Liver (tissue), 9 donors: ENCODE data around the gene TCF21. TPM values are rescaled to one million over a fixed set of nuclear protein-coding genes. Genes with fewer than 3 reads are reported as not detected.

Experiments
- DNase-seq: peaks from one replicate; pipeline ENCODE4 v3.0.0-alpha.2; 2017; ENCODE audit warnings: low spot score
- H3K27ac ChIP-seq, 2 donors: one replicate each; pipeline ENCODE4 v1.7.0; 2013; ENCODE audit warnings: inconsistent platforms in 2 of 2, low read length in 2 of 2, control low read depth in 1 of 2, low read depth in 1 of 2, mild to moderate bottlenecking in 1 of 2
- H3K27me3 ChIP-seq, 4 donors: one replicate each; pipeline versions ENCODE4 v1.6.1 to v1.7.0; 2013; ENCODE audit warnings: low read length in 3 of 4, inconsistent platforms in 1 of 4, mild to moderate bottlenecking in 1 of 4, moderate library complexity in 1 of 4; ENCODE audit not compliant: control insufficient read depth in 4 of 4, insufficient read depth in 4 of 4
- H3K36me3 ChIP-seq, 4 donors: one replicate each; pipeline versions ENCODE4 v1.6.1 to v1.7.0; 2013; ENCODE audit warnings: low read length in 3 of 4, mild to moderate bottlenecking in 3 of 4, low read depth in 1 of 4, moderate library complexity in 1 of 4; ENCODE audit not compliant: control insufficient read depth in 4 of 4, insufficient read depth in 3 of 4
- H3K4me1 ChIP-seq, 4 donors: one replicate each; pipeline versions ENCODE4 v1.6.1 to v1.7.0; 2013; ENCODE audit warnings: low read length in 3 of 4, mild to moderate bottlenecking in 3 of 4, moderate library complexity in 1 of 4; ENCODE audit not compliant: control insufficient read depth in 4 of 4, insufficient read depth in 4 of 4
- H3K4me3 ChIP-seq, 3 donors: one replicate each; pipeline versions ENCODE4 v1.6.1 to v1.7.0; 2013; ENCODE audit warnings: low read length in 3 of 3, control low read depth in 1 of 3, low read depth in 1 of 3, mild to moderate bottlenecking in 1 of 3
- H3K9ac ChIP-seq, 2 donors: one replicate each; pipeline ENCODE4 v1.7.0; 2013; ENCODE audit warnings: low read length in 2 of 2, mild to moderate bottlenecking in 2 of 2, moderate library complexity in 2 of 2, control low read depth in 1 of 2, low read depth in 1 of 2
- H3K9me3 ChIP-seq, 4 donors: one replicate each; pipeline versions ENCODE4 v1.6.1 to v1.7.0; 2013; ENCODE audit warnings: low read length in 3 of 4; ENCODE audit not compliant: control insufficient read depth in 4 of 4
- CTCF ChIP-seq: fragments of 150-350 bp; IDR thresholded peaks from 2 replicates; pipeline ENCODE4 v1.5.1; 2017; ENCODE audit warnings: improper control_type of control experiment, low read depth, low read length; ENCODE audit not compliant: missing input control
- EGR1 ChIP-seq, 2 donors: IDR thresholded peaks; 2 replicates each; pipeline ENCODE4 v1.6.1; 2016 to 2018; ENCODE audit warnings: antibody characterized with exemption in 2 of 2, low read depth in 2 of 2
- FOXA1 ChIP-seq: IDR thresholded peaks from 2 replicates; pipeline ENCODE4 v1.6.1; 2016; ENCODE audit warnings: antibody characterized with exemption
- FOXA2 ChIP-seq: IDR thresholded peaks from 2 replicates; pipeline ENCODE4 v1.6.1; 2016; ENCODE audit warnings: antibody characterized with exemption
- GABPA ChIP-seq, 2 donors: IDR thresholded peaks in 1 of 2; conservative IDR thresholded peaks in 1 of 2; 2 replicates each; pipeline ENCODE4 v1.6.1; 2016; ENCODE audit warnings: antibody characterized with exemption in 2 of 2, mild to moderate bottlenecking in 1 of 2, moderate library complexity in 1 of 2
- HNF4A ChIP-seq, 2 donors: conservative IDR thresholded peaks; 2 replicates each; pipeline ENCODE4 v1.6.1; 2016; ENCODE audit warnings: antibody characterized with exemption in 2 of 2, mild to moderate bottlenecking in 2 of 2
- HNF4G ChIP-seq: IDR thresholded peaks from 2 replicates; pipeline ENCODE4 v1.6.1; 2016; ENCODE audit warnings: antibody characterized with exemption
- JUND ChIP-seq, 2 donors: IDR thresholded peaks; 2 replicates each; pipeline ENCODE4 v1.6.1; 2016; ENCODE audit warnings: antibody characterized with exemption in 2 of 2
- NR2F2 ChIP-seq: IDR thresholded peaks from 2 replicates; pipeline ENCODE4 v1.6.1; 2016; ENCODE audit warnings: antibody characterized with exemption
- RAD21 ChIP-seq, 2 donors: IDR thresholded peaks; 2 replicates each; pipeline ENCODE4 v1.6.1; 2016; ENCODE audit warnings: antibody characterized with exemption in 2 of 2, mild to moderate bottlenecking in 2 of 2
- REST ChIP-seq: IDR thresholded peaks from 2 replicates; pipeline ENCODE4 v1.6.1; 2016; ENCODE audit warnings: antibody characterized with exemption, mild to moderate bottlenecking
- RXRA ChIP-seq, 2 donors: IDR thresholded peaks; 2 replicates each; pipeline ENCODE4 v1.6.1; 2017 to 2018; ENCODE audit warnings: antibody characterized with exemption in 2 of 2, mild to moderate bottlenecking in 1 of 2
- SP1 ChIP-seq: IDR thresholded peaks from 2 replicates; pipeline ENCODE4 v1.6.1; 2018; ENCODE audit warnings: antibody characterized with exemption, mild to moderate bottlenecking
- TAF1 ChIP-seq: conservative IDR thresholded peaks from 2 replicates; pipeline ENCODE4 v1.6.1; 2016; ENCODE audit warnings: antibody characterized with exemption, mild to moderate bottlenecking
- YY1 ChIP-seq: IDR thresholded peaks from 2 replicates; pipeline ENCODE4 v1.6.1; 2016; ENCODE audit warnings: antibody characterized with exemption, mild to moderate bottlenecking
- WGBS: extraction: QIAGEN DNeasy Blood & Tissue Kit; methylation state at CpG from one replicate; pipeline ENCODE4 v1.1.7; 2013; 5-methylcytosine and 5-hydroxymethylcytosine counted together
- polyA plus RNA-seq, 2 donors: library from polyadenylated mRNA; stranded (reverse) in 1 of 2; unstranded in 1 of 2; fragments of 200-250 nt in 1 of 2; fragments of >200 nt in 1 of 2; fragmentation: Nextera tagmentation in 1 of 2; extraction: Ambion mirVana in 1 of 2; gene quantifications; one replicate each; pipeline versions ENCODE4 v1.2.1 to v1.2.3, GENCODE V29; 2013 to 2015
- total RNA-seq, 2 donors: library from RNA; depleted of rRNA; stranded (reverse); fragments of >200 nt; gene quantifications; one replicate each; pipeline ENCODE4 v1.2.3, GENCODE V29; 2014
- TF ChIP-seq, protein P1 (sequence below): IDR thresholded peaks from 2 replicates; pipeline ENCODE4 v1.6.1; 2016; ENCODE audit warnings: antibody characterized with exemption
- TF ChIP-seq, protein P2 (sequence below): IDR thresholded peaks from 2 replicates; pipeline ENCODE4 v1.6.1; 2016; ENCODE audit warnings: antibody characterized with exemption
- donor health status: healthy.
- donor health status: healthy.
- donor health status: healthy.
- donor health status: healthy.
- donor health status: healthy.

TCF21 gene
- total and polyA plus RNA-seq, 4 donors, result 0.57 to 1.1 (median 0.85) TPM

DNA sequence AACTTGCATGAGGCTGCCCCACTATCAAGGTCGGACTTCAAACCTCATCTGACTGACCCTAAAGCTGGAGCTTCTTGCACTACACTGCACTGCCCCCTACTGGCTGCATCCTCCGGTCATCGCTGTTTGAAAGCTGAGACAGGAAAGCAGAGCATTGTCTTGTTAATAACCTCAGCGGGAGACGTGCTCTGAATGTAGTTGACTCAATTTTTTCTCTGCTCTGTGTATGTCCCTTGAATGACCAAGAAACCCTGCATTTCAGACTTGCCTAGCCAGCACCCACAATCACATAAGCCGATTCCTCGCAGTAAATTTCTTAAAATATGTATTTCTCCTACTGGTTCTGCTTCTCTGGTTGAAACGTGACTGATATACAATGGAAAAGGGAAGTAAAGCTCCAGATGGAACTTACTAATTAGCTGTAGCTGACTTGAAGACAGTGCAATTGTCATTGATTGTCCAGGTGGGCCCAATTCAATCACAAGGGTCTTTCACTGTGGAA is 27.8 kb downstream of the TCF21 start:
- Histone ChIP-seq H3K9me3 (peaks cover 0 to 4% (median 1%) of the 10 kb centered on the region in 4 donors), H3K9ac (no peak overlapping the region), H3K4me3 (no peak overlapping the region), H3K36me3 (no peaks in the 10 kb centered on the region), H3K4me1 (no peaks in the 10 kb centered on the region), H3K27ac (no peak overlapping the region), H3K27me3 (peaks cover 0 to 6% (median 0%) of the 10 kb centered on the region in 4 donors)
- WGBS, result 10% methylated on average over 8 of the region's 8 CpGs
- TF ChIP-seq EGR1 (IDR thresholded peaks at IDR 0.05; ENCODE audit: low read depth in 2 of 2) (no peak), HNF4A (conservative IDR thresholded peaks at IDR 0.05) (peak; percentile 42 to 55), HNF4G (no peak), NR2F2 (no peak), RXRA (IDR thresholded peaks at IDR 0.05) (no peak), CTCF (peak; percentile 84), SP1 (no peak), FOXA1 (no peak), TAF1 (no peak), RAD21 (IDR thresholded peaks at IDR 0.05) (peak; percentile 93), JUND (IDR thresholded peaks at IDR 0.05) (no peak), FOXA2 (no peak), REST (no peak)
- TF ChIP-seq, protein P1, sequence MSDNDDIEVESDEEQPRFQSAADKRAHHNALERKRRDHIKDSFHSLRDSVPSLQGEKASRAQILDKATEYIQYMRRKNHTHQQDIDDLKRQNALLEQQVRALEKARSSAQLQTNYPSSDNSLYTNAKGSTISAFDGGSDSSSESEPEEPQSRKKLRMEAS, result no peak
- TF ChIP-seq, protein P2, sequence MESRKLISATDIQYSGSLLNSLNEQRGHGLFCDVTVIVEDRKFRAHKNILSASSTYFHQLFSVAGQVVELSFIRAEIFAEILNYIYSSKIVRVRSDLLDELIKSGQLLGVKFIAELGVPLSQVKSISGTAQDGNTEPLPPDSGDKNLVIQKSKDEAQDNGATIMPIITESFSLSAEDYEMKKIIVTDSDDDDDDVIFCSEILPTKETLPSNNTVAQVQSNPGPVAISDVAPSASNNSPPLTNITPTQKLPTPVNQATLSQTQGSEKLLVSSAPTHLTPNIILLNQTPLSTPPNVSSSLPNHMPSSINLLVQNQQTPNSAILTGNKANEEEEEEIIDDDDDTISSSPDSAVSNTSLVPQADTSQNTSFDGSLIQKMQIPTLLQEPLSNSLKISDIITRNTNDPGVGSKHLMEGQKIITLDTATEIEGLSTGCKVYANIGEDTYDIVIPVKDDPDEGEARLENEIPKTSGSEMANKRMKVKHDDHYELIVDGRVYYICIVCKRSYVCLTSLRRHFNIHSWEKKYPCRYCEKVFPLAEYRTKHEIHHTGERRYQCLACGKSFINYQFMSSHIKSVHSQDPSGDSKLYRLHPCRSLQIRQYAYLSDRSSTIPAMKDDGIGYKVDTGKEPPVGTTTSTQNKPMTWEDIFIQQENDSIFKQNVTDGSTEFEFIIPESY, result no peak
- peak; percentile 85 for DNase-seq

GRCh38 chr6:133917781-133918180 is 28.9 kb downstream of the TCF21 start:
- DNase-seq, result no peak
- Histone ChIP-seq H3K36me3 (no peaks in the 10 kb centered on the region), H3K4me3 (no peak overlapping the region), H3K9ac (no peak overlapping the region), H3K9me3 (peaks cover 0 to 4% (median 1%) of the 10 kb centered on the region in 4 donors), H3K27ac (no peak overlapping the region), H3K4me1 (no peaks in the 10 kb centered on the region), H3K27me3 (peaks cover 0 to 6% (median 0%) of the 10 kb centered on the region in 4 donors)
- 82% methylated on average over 4 of the region's 4 CpGs for WGBS
- no peak for TF ChIP-seq YY1
- no peak for TF ChIP-seq NR2F2
- no peak for TF ChIP-seq REST
- no peak for TF ChIP-seq HNF4A (conservative IDR thresholded peaks at IDR 0.05)
- TF ChIP-seq CTCF, result no peak
- no peak for TF ChIP-seq TAF1
- no peak for TF ChIP-seq GABPA (IDR thresholded peaks at IDR 0.05 in 1 of 2, conservative IDR thresholded peaks at IDR 0.05 in 1 of 2)
